NCI-H510A treated with DMSO at 0.1 percent for 48 hours (cell line): ENCODE results near the gene FLT4.

Experiments used
- DNase-seq: peaks from one replicate; lab custom pipeline; 2025; lab: John Stamatoyannopoulos, UW

Gene FLT4

GRCh38 chr5:180592176-180592575, 57.2 kb downstream of the FLT4 start:
- DNase-seq = no peak

DNA sequence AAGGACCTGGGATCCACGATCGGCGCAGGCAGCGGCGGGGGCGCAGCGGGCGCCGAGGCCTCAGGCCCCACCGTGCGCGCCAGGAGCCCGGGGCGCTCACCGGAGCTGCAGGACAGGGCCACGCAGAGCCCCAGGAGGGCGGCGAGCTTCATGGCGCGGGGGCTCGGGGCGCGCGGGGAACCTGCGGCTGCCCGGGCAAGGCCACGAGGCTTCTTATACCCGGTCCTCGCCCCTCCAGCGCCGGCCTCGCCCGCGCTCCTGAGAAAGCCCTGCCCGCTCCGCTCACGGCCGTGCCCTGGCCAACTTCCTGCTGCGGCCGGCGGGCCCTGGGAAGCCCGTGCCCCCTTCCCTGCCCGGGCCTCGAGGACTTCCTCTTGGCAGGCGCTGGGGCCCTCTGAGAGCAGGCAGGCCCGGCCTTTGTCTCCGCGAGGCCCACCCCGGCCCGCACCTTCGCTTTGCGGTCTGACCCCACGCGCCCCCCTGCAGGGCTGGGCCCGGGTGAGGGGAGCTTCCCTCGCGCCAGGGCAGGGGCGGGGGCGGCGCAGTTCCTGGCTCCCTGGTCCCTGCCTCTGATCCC, 58.0 kb downstream of the FLT4 start, which contains the start of gene SCGB3A1:
SCGB3A1 (minus strand) TSS at position 189 of the 577 bp plus-strand sequence; CDS start at position 152, 37 bp downstream.
- DNase-seq = no peak

GRCh38 chr5:180590543-180591310, 58.7 kb downstream of the FLT4 start:
- no peak for DNase-seq

GRCh38 chr5:180589771-180590542, 59.4 kb downstream of the FLT4 start:
- no peak for DNase-seq

DNA sequence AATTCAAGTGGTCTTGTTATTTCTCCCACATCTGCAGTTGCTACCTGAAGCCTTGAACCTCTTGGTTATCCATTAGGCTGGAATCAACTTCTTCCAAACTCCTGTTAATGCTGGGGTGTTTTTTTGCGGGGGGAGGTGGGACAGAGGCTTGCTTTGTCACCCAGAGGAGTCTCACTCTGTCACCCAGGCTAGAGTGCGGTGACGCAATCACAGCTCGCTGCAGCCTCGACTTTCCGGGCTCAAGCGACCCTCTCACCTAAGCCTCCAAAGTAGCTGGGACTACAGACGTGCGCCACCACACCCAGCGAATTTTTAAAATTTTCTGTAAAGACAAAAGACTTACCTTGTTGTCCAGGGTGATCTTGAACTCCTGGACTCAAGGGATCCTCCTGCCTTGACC, 62.5 kb downstream of the FLT4 start:
- DNase-seq = no peak

DNA sequence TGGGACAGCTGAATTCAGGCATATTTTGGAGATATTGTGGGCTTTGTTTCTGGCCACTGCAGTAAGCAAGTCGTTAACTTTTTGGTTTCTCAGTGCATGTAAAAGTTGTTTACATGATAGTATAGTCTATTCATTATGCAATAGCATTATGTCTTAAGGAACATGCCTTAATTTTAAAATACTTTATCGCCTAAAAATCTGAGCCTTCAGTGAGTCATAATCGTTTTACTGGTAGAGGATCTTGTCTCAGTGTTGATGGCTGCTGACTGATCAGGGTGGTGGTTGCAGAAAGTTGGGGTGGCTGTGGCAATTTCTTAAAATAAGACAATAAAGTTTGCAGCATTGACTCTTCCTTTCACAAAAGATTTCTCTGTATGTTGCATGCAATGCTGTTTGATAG, 63.2 kb downstream of the FLT4 start:
- DNase-seq = no peak

GRCh38 chr5:180583738-180584137, 65.7 kb downstream of the FLT4 start:
- no peak for DNase-seq

GRCh38 chr5:180580681-180581080, 68.7 kb downstream of the FLT4 start:
- DNase-seq = no peak

- DNase-seq = no peak
Observed at GRCh38 chr5:180575571-180575970, 73.8 kb downstream of the FLT4 start.

DNA sequence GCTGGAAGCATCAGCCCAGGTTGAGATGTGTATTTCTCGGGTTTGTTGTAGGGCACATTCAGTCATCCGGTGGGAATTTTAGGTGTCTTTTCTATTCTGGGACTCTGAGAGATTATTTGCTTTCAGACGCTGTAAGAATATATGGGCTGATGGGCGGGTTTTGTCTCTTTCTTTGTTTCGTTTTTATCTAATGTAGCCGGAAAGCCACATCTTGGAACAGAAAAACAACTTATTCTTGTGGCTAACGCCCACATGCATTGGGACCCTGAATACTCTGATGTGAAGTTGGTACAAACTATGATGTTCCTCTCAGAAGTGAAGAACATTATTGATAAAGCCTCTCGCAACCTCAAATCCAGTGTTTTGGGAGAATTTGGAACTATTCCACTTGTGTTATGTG, 80.5 kb downstream of the FLT4 start:
- DNase-seq = no peak

GRCh38 chr5:180563994-180564393, 85.4 kb downstream of the FLT4 start:
- DNase-seq = no peak

DNA sequence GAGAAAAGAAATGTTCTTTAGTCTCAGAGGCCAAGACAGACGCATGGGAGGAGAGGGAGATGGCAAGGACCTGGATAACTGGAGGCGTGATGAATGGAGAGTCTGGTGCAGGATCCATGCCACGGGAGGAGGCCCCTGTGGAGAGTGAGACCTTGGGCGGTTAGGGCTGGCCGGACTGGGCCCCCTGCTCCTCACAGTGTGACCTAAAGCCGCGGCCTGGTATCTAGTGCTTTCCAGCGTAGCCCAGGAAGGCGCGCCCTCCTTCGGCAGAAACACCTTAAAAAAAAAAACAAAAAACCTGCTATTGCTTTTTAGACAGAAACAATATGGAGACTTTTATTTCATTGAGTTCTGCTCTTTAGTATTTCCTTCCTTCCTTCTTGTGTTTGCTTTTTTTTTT, 91.2 kb downstream of the FLT4 start:
- no peak for DNase-seq

GRCh38 chr5:180557217-180557809, 92.1 kb downstream of the FLT4 start:
- DNase-seq = no peak

DNA sequence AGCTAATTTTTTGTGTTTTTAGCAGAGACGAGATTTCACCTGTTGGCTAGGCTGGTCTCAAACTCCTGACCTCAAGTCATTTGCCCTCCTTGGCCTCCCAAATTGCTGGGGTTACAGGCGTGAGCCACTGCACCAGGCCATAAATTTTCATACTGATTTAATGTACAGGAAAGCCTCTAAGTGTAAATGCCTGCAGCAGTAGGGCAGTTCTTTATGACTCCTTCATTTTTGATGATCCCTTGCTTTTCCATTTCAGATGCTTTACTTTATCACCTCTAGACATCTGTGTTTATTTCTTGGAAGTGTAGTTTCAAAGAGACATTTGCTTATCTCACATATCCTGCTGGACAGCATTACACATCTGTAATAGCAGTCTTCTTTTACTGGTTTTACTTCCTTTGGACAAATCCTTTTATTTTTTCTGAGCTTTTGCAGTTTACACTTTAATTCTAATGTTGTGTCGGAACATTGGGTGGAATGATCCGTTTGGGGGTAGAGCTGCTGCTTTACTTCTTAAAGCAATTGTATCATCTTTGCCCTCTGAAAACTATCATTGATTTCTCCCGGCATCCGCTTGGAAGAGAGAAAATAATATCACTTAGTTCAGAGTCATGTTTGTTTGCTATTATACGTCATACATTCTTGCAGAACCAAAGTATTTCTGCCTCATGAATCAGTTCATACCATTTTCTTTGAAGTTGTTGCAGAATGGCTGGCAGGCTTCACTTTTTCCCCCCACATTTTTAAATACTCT, 94.1 kb downstream of the FLT4 start:
- DNase-seq = no peak

GRCh38 chr5:180553530-180553929, 95.9 kb downstream of the FLT4 start:
- DNase-seq = no peak
